ENCODE data around the gene CLEC1B. TPM values are rescaled to one million over a fixed set of nuclear protein-coding genes. Genes with fewer than 3 reads are reported as not detected.

Gene CLEC1B
- total RNA-seq, 1 donor from 2014 or later, result not detected

- Histone ChIP-seq H3K4me3 (ENCODE audit: insufficient read depth, low read depth, low read length) (no peak overlapping the region), H3K4me1 (ENCODE audit: insufficient read depth, low read length) (peaks cover 6% of the 10 kb centered on the region), H3K4me2 (ENCODE audit: low read length) (no peak overlapping the region), H3K27me3 (ENCODE audit: insufficient read depth, low read length) (no peaks in the 10 kb centered on the region), H3K9ac (ENCODE audit: low read length) (no peak overlapping the region), H3K36me3 (ENCODE audit: insufficient read depth, low read length) (no peaks in the 10 kb centered on the region), H4K20me1 (ENCODE audit: insufficient read depth, low read length) (no peaks in the 10 kb centered on the region), H3K9me3 (ENCODE audit: insufficient read depth, low read depth, low read length) (no peaks in the 10 kb centered on the region), H3K27ac (ENCODE audit: low read depth, low read length) (no peak overlapping the region), H2AFZ (ENCODE audit: low read depth, low read length) (no peak overlapping the region), H3K79me2 (ENCODE audit: insufficient read depth, low read length) (no peaks in the 10 kb centered on the region)
- no peak for DNase-seq (ENCODE audit: low read depth)
- TF ChIP-seq EZH2 (IDR thresholded peaks at IDR 0.05; ENCODE audit: insufficient read depth, low read length), result no peak
- TF ChIP-seq CTCF (IDR thresholded peaks at IDR 0.05; ENCODE audit: insufficient read depth, low read depth, low read length), result peak; percentile 23
- no peak overlapping the region for H3K27ac Mint-ChIP-seq (ENCODE audit: unreplicated experiment)
- H3K27me3 Mint-ChIP-seq (ENCODE audit: low read depth, unreplicated experiment), result no peaks in the 10 kb centered on the region
- peaks cover 2% of the 10 kb centered on the region for H3K9me3 Mint-ChIP-seq (ENCODE audit: unreplicated experiment)
- peak; percentile 50 for FAIRE-seq
- H3K4me3 Mint-ChIP-seq (ENCODE audit: unreplicated experiment), result no peak overlapping the region
- H3K36me3 Mint-ChIP-seq (ENCODE audit: low read depth, unreplicated experiment), result no peaks in the 10 kb centered on the region
- peaks cover 9% of the 10 kb centered on the region for H3K4me1 Mint-ChIP-seq (ENCODE audit: low read depth, unreplicated experiment)
Observed at GRCh38 chr12:10033783-10034545, 35.0 kb upstream of the CLEC1B start.

- H3K9ac ChIP-seq (ENCODE audit: low read length), result peak overlapping the region; percentile 37
- Mint-ChIP-seq H3K27ac (ENCODE audit: unreplicated experiment) (peak overlapping the region; percentile 88), H3K27me3 (ENCODE audit: low read depth, unreplicated experiment) (no peaks in the 10 kb centered on the region), H3K4me1 (ENCODE audit: low read depth, unreplicated experiment) (peaks cover 9% of the 10 kb centered on the region), H3K4me3 (ENCODE audit: unreplicated experiment) (no peak overlapping the region), H3K36me3 (ENCODE audit: low read depth, unreplicated experiment) (no peaks in the 10 kb centered on the region), H3K9me3 (ENCODE audit: unreplicated experiment) (peaks cover 2% of the 10 kb centered on the region)
- TF ChIP-seq EZH2 (IDR thresholded peaks at IDR 0.05; ENCODE audit: insufficient read depth, low read length) (no peak), CTCF (IDR thresholded peaks at IDR 0.05; ENCODE audit: insufficient read depth, low read depth, low read length) (no peak)
- no peaks in the 10 kb centered on the region for H3K9me3 ChIP-seq (ENCODE audit: insufficient read depth, low read depth, low read length)
- peak overlapping the region; percentile 75 for H3K27ac ChIP-seq (ENCODE audit: low read depth, low read length)
- peak overlapping the region; percentile 67 for H3K4me2 ChIP-seq (ENCODE audit: low read length)
- H3K4me1 ChIP-seq (ENCODE audit: insufficient read depth, low read length), result peaks cover 6% of the 10 kb centered on the region
- FAIRE-seq (peak; percentile 73), DNase-seq (ENCODE audit: low read depth) (peak; percentile 82)
- no peaks in the 10 kb centered on the region for H3K79me2 ChIP-seq (ENCODE audit: insufficient read depth, low read length)
- no peaks in the 10 kb centered on the region for H3K27me3 ChIP-seq (ENCODE audit: insufficient read depth, low read length)
- H3K36me3 ChIP-seq (ENCODE audit: insufficient read depth, low read length), result no peaks in the 10 kb centered on the region
- no peak overlapping the region for H2AFZ ChIP-seq (ENCODE audit: low read depth, low read length)
- H3K4me3 ChIP-seq (ENCODE audit: insufficient read depth, low read depth, low read length), result no peak overlapping the region
- H4K20me1 ChIP-seq (ENCODE audit: insufficient read depth, low read length), result no peaks in the 10 kb centered on the region
Observed at GRCh38 chr12:10031771-10032175, 32.9 kb upstream of the CLEC1B start.

DNA sequence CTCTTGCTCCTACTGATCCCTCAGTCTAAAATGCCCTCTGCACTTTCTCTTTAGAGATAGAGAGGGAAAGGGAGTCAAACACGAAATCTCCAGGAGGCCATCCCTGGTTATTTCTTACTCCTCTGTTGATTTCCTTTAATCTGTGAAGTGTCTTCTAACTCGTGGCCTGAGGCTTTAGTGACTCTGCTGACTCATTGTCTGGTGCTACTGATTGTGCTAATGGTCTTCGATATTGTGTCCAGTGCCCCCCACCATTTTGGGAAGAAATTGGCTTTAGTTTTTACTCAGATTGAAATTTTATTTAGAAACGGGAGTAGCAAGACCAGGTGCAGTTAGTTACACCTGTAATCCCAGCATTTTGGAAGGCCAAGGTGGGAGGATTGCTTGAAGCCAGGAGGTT lies 32.4 kb upstream of the CLEC1B start:
- no peaks in the 10 kb centered on the region for H3K36me3 ChIP-seq (ENCODE audit: insufficient read depth, low read length)
- Mint-ChIP-seq H3K4me3 (ENCODE audit: unreplicated experiment) (no peak overlapping the region), H3K9me3 (ENCODE audit: unreplicated experiment) (peaks cover 2% of the 10 kb centered on the region), H3K4me1 (ENCODE audit: low read depth, unreplicated experiment) (peaks cover 9% of the 10 kb centered on the region), H3K36me3 (ENCODE audit: low read depth, unreplicated experiment) (no peaks in the 10 kb centered on the region), H3K27me3 (ENCODE audit: low read depth, unreplicated experiment) (no peaks in the 10 kb centered on the region), H3K27ac (ENCODE audit: unreplicated experiment) (peak overlapping the region; percentile 88)
- peak overlapping the region; percentile 37 for H3K9ac ChIP-seq (ENCODE audit: low read length)
- no peak overlapping the region for H2AFZ ChIP-seq (ENCODE audit: low read depth, low read length)
- peaks cover 6% of the 10 kb centered on the region for H3K4me1 ChIP-seq (ENCODE audit: insufficient read depth, low read length)
- TF ChIP-seq CTCF (IDR thresholded peaks at IDR 0.05; ENCODE audit: insufficient read depth, low read depth, low read length) (no peak), EZH2 (IDR thresholded peaks at IDR 0.05; ENCODE audit: insufficient read depth, low read length) (no peak)
- peak overlapping the region; percentile 67 for H3K4me2 ChIP-seq (ENCODE audit: low read length)
- no peaks in the 10 kb centered on the region for H3K79me2 ChIP-seq (ENCODE audit: insufficient read depth, low read length)
- DNase-seq (ENCODE audit: low read depth) (peak; percentile 14), FAIRE-seq (peak; percentile 17)
- no peaks in the 10 kb centered on the region for H4K20me1 ChIP-seq (ENCODE audit: insufficient read depth, low read length)
- no peaks in the 10 kb centered on the region for H3K9me3 ChIP-seq (ENCODE audit: insufficient read depth, low read depth, low read length)
- H3K27me3 ChIP-seq (ENCODE audit: insufficient read depth, low read length), result no peaks in the 10 kb centered on the region
- peak overlapping the region; percentile 75 for H3K27ac ChIP-seq (ENCODE audit: low read depth, low read length)
- H3K4me3 ChIP-seq (ENCODE audit: insufficient read depth, low read depth, low read length), result no peak overlapping the region
